Mesendoderm (in vitro differentiated cells): ENCODE results near the gene RGS6.

Experiments
- DNase-seq: peaks from one replicate; pipeline ENCODE4 v3.0.0; 2013
- H2AK5ac ChIP-seq: 2 replicates; pipeline ENCODE4 v1.6.1; 2013; ENCODE audit warnings: low read length, inconsistent platforms
- H2BK120ac ChIP-seq: 2 replicates; pipeline ENCODE4 v1.6.1; 2013; ENCODE audit warnings: low read depth, mild to moderate bottlenecking, low read length, moderate library complexity, mixed read lengths
- H2BK15ac ChIP-seq: replicated peaks from 2 replicates; pipeline ENCODE4 v1.6.1; 2013; ENCODE audit warnings: low read depth, mild to moderate bottlenecking, moderate library complexity
- H2BK5ac ChIP-seq: 2 replicates; pipeline ENCODE4 v1.6.1; 2013; ENCODE audit warnings: low read length, inconsistent platforms
- H3K18ac ChIP-seq: 2 replicates; pipeline ENCODE4 v1.6.1; 2013; ENCODE audit warnings: mild to moderate bottlenecking, low read length, mixed read lengths
- H3K23ac ChIP-seq: one replicate; pipeline ENCODE4 v1.6.1; 2013; ENCODE audit warnings: low read length
- H3K27ac ChIP-seq: 2 replicates; pipeline ENCODE4 v1.5.1; 2013; ENCODE audit warnings: low read depth, mild to moderate bottlenecking, inconsistent platforms, low read length, moderate library complexity
- H3K27me3 ChIP-seq: 2 replicates; pipeline ENCODE4 v1.6.1; 2013; ENCODE audit warnings: low read length, control low read depth, mild to moderate bottlenecking, inconsistent platforms; ENCODE audit not compliant: insufficient read depth, poor library complexity
- H3K36me3 ChIP-seq: 2 replicates; pipeline ENCODE4 v1.6.1; 2013; ENCODE audit warnings: low read length, inconsistent platforms; ENCODE audit not compliant: control insufficient read depth, insufficient read depth
- H3K4ac ChIP-seq: one replicate; pipeline ENCODE4 v1.6.1; 2013; ENCODE audit warnings: low read depth, mild to moderate bottlenecking, low read length, moderate library complexity
- H3K4me1 ChIP-seq: 2 replicates; pipeline ENCODE4 v1.6.1; 2013; ENCODE audit warnings: low read depth, low read length, inconsistent platforms; ENCODE audit not compliant: control insufficient read depth
- H3K4me2 ChIP-seq: 2 replicates; pipeline ENCODE4 v1.6.1; 2013; ENCODE audit warnings: low read length
- H3K4me3 ChIP-seq: 2 replicates; pipeline ENCODE4 v1.5.1; 2013; ENCODE audit warnings: mild to moderate bottlenecking, low read length
- H3K56ac ChIP-seq: one replicate; pipeline ENCODE4 v1.6.1; 2013; ENCODE audit warnings: low read length
- H3K79me1 ChIP-seq: 2 replicates; pipeline ENCODE4 v1.6.1; 2013; ENCODE audit warnings: low read length, inconsistent platforms
- H3K79me2 ChIP-seq: 2 replicates; pipeline ENCODE4 v1.6.1; 2013; ENCODE audit warnings: mild to moderate bottlenecking, low read length; ENCODE audit not compliant: control insufficient read depth, insufficient read depth
- H3K9ac ChIP-seq: 2 replicates; pipeline ENCODE4 v1.6.1; 2013; ENCODE audit warnings: low read length, inconsistent platforms
- H4K5ac ChIP-seq: one replicate; pipeline ENCODE4 v1.6.1; 2013; ENCODE audit warnings: low read length
- H4K8ac ChIP-seq: one replicate; pipeline ENCODE4 v1.6.1; 2013; ENCODE audit warnings: low read depth, mild to moderate bottlenecking, control low read depth, low read length, moderate library complexity
- WGBS: extraction: QIAGEN DNeasy Blood & Tissue Kit; methylation state at CpG from one replicate; pipeline ENCODE4 v1.1.7; 2013; ENCODE audit warnings: low lambda C conversion rate, missing lambda C conversion rate; ENCODE audit not compliant: insufficient coverage; ENCODE audit errors: extremely low coverage; 5-methylcytosine and 5-hydroxymethylcytosine counted together

RGS6 gene

GRCh38 chr14:72462056-72462455 lies 529.8 kb downstream of the RGS6 start:
- Histone ChIP-seq H3K56ac (no peak overlapping the region), H4K5ac (no peak overlapping the region), H3K23ac (no peak overlapping the region), H3K27me3 (no peaks in the 10 kb centered on the region), H2AK5ac (no peak overlapping the region), H3K9ac (no peak overlapping the region), H3K4ac (no peak overlapping the region), H3K79me2 (no peaks in the 10 kb centered on the region), H3K27ac (no peak overlapping the region), H3K4me3 (no peak overlapping the region), H4K8ac (no peak overlapping the region), H3K4me1 (no peaks in the 10 kb centered on the region), H3K18ac (no peak overlapping the region), H3K36me3 (no peaks in the 10 kb centered on the region), H3K79me1 (no peaks in the 10 kb centered on the region), H3K4me2 (no peak overlapping the region), H2BK15ac (no peak overlapping the region), H2BK5ac (no peak overlapping the region), H2BK120ac (no peak overlapping the region)
- WGBS: no CpG with 5 or more reads among the region's 2 CpGs
- DNase-seq: no peak

DNA sequence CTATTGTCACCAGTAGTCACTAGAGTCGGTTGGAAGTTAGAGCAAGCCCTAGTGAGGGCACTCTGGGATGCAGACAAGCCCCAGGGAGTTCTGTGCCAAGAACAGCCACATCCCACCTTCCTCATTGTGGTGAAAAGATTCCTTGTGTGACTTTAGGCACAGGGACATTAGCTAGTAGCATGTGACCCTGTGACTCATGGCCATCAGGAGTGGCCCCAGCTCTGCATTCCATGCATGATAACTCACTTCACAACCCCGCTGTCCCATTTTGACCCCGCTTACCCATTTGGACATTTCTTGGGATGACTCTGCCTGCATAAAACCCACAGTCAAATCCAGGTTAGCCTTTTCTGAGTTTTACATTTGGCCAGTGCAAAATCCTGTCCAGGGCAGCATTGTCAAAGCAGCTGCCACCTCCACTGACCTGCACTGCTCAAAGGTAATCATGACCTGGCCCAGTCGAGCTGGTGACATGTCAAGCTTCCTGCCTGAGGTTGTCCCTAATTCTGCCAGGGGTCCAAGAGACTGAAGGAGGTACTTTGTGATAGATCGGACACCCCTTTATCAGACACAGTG lies 531.1 kb downstream of the RGS6 start:
- Histone ChIP-seq H3K4ac (no peak overlapping the region), H4K5ac (no peak overlapping the region), H4K8ac (no peak overlapping the region), H3K4me1 (no peaks in the 10 kb centered on the region), H3K4me2 (no peak overlapping the region), H3K36me3 (no peaks in the 10 kb centered on the region), H3K18ac (no peak overlapping the region), H3K56ac (no peak overlapping the region), H3K23ac (no peak overlapping the region), H3K9ac (no peak overlapping the region), H3K27me3 (no peaks in the 10 kb centered on the region), H2AK5ac (no peak overlapping the region), H2BK5ac (no peak overlapping the region), H3K79me1 (no peaks in the 10 kb centered on the region), H3K79me2 (no peaks in the 10 kb centered on the region), H2BK15ac (no peak overlapping the region), H2BK120ac (no peak overlapping the region), H3K27ac (no peak overlapping the region), H3K4me3 (no peak overlapping the region)
- WGBS: no CpG with 5 or more reads among the region's 5 CpGs
- DNase-seq: peak; percentile 51

DNA sequence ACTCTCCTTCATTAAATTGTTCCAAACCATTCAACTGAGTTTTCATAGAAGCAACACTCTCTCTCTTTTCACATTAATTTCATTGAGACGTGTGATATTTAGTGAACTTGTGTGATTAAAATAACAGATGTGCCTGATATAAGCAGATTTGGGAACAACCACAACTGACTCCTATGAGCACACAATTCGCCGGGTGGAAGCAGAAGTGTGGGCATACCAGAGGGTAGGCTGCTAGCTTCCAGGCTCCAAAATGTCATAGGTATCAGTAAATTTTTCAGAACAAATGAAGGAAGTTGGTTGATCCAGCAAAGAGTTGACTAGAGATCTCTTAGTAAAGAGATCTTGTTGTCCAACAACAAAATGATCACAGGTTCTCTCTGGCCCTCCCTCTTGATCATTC lies 532.0 kb downstream of the RGS6 start:
- no peak for DNase-seq
- H3K18ac ChIP-seq: no peak overlapping the region

DNA sequence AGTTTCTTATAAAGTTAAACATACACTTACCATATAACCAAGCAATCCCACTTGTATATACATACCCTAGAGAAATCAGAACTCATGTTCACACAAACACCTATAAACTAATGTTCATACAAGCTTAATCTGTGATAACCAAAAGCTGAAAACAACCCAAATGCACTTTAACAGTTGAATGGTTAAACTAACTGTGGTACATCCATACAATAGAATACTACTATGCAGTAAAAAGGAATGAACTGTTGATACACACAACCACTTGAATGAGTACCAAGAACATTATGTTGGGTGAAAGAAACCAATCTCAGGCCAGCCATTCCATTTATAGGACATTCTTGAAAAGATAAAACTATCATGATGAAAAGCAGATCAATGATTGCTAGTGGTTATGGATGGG lies 534.1 kb downstream of the RGS6 start:
- H3K4me1 ChIP-seq: no peaks in the 10 kb centered on the region
- no peak overlapping the region for H2BK120ac ChIP-seq
- no peak overlapping the region for H2AK5ac ChIP-seq
- no peaks in the 10 kb centered on the region for H3K79me2 ChIP-seq
- H3K79me1 ChIP-seq: no peaks in the 10 kb centered on the region
- H3K27me3 ChIP-seq: no peaks in the 10 kb centered on the region
- DNase-seq: no peak
- H3K9ac ChIP-seq: no peak overlapping the region
- no peak overlapping the region for H4K8ac ChIP-seq
- no peak overlapping the region for H3K18ac ChIP-seq
- H3K4ac ChIP-seq: no peak overlapping the region
- H3K4me2 ChIP-seq: no peak overlapping the region
- H3K36me3 ChIP-seq: no peaks in the 10 kb centered on the region
- no peak overlapping the region for H4K5ac ChIP-seq
- H3K27ac ChIP-seq: no peak overlapping the region
- no peak overlapping the region for H3K56ac ChIP-seq
- no peak overlapping the region for H2BK15ac ChIP-seq
- H3K4me3 ChIP-seq: no peak overlapping the region
- no peak overlapping the region for H2BK5ac ChIP-seq
- H3K23ac ChIP-seq: no peak overlapping the region

More for the DNA sequence above, 532.0 kb downstream of the RGS6 start:
- H3K4me2 ChIP-seq: no peak overlapping the region
- no peaks in the 10 kb centered on the region for H3K36me3 ChIP-seq
- no peaks in the 10 kb centered on the region for H3K27me3 ChIP-seq
- H3K27ac ChIP-seq: no peak overlapping the region
- no peaks in the 10 kb centered on the region for H3K79me2 ChIP-seq
- no peak overlapping the region for H3K4me3 ChIP-seq
- no peak overlapping the region for H4K5ac ChIP-seq
- no peak overlapping the region for H3K4ac ChIP-seq
- WGBS: no CpG with 5 or more reads among the region's 3 CpGs
- H2BK15ac ChIP-seq: no peak overlapping the region
- H3K4me1 ChIP-seq: no peaks in the 10 kb centered on the region
- H4K8ac ChIP-seq: no peak overlapping the region
- H3K56ac ChIP-seq: no peak overlapping the region
- H2BK120ac ChIP-seq: no peak overlapping the region
- H3K23ac ChIP-seq: no peak overlapping the region
- no peak overlapping the region for H3K9ac ChIP-seq
- no peak overlapping the region for H2BK5ac ChIP-seq
- H3K79me1 ChIP-seq: no peaks in the 10 kb centered on the region
- H2AK5ac ChIP-seq: no peak overlapping the region

- Histone ChIP-seq H3K79me1 (no peaks in the 10 kb centered on the region), H3K23ac (no peak overlapping the region), H4K5ac (no peak overlapping the region), H3K4me2 (no peak overlapping the region), H2BK5ac (no peak overlapping the region), H3K36me3 (no peaks in the 10 kb centered on the region), H3K27me3 (no peaks in the 10 kb centered on the region), H3K56ac (no peak overlapping the region), H3K79me2 (no peaks in the 10 kb centered on the region), H2BK15ac (no peak overlapping the region), H3K4ac (no peak overlapping the region), H3K9ac (no peak overlapping the region), H3K27ac (no peak overlapping the region), H3K4me1 (no peaks in the 10 kb centered on the region), H3K4me3 (no peak overlapping the region), H4K8ac (no peak overlapping the region), H2BK120ac (no peak overlapping the region), H2AK5ac (no peak overlapping the region), H3K18ac (no peak overlapping the region)
- no CpG with 5 or more reads among the region's 6 CpGs for WGBS
- no peak for DNase-seq
These were observed 539.1 kb downstream of the RGS6 start for GRCh38 chr14:72471346-72471745.

DNA sequence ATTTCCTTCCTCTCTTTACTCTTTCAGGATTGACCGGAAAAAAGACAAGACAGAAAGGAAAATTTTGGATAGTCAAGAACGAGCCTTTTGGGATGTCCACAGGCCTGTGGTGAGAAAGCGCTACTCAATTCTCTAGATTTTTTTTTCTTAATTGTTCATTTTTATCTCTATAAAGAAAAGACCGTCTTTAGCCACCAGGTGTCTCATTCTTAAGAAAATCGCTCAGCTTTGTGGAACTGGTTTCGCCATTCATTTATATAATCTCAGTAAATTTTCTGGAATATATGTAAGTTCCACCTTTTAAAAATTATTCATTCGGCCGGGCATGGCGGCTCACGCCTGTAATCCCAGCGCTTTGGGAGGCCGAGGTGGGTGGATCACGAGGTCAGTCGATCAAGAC lies 540.6 kb downstream of the RGS6 start:
- no peak overlapping the region for H3K4ac ChIP-seq
- no peaks in the 10 kb centered on the region for H3K27me3 ChIP-seq
- no peak overlapping the region for H4K5ac ChIP-seq
- no peak overlapping the region for H3K23ac ChIP-seq
- no peak overlapping the region for H2BK120ac ChIP-seq
- WGBS: no CpG with 5 or more reads among the region's 14 CpGs
- no peak overlapping the region for H3K27ac ChIP-seq
- H3K79me2 ChIP-seq: no peaks in the 10 kb centered on the region
- H3K9ac ChIP-seq: no peak overlapping the region
- no peak overlapping the region for H2BK15ac ChIP-seq
- no peak overlapping the region for H3K4me2 ChIP-seq
- no peak overlapping the region for H3K56ac ChIP-seq
- H4K8ac ChIP-seq: no peak overlapping the region
- no peaks in the 10 kb centered on the region for H3K4me1 ChIP-seq
- no peak overlapping the region for H2BK5ac ChIP-seq
- DNase-seq: no peak
- no peaks in the 10 kb centered on the region for H3K36me3 ChIP-seq
- no peak overlapping the region for H2AK5ac ChIP-seq
- H3K18ac ChIP-seq: no peak overlapping the region
- no peak overlapping the region for H3K4me3 ChIP-seq
- H3K79me1 ChIP-seq: no peaks in the 10 kb centered on the region
